Endodermal cell (in vitro differentiated cells): ENCODE data around the gene TAF5L. TPM values are rescaled to one million over a fixed set of nuclear protein-coding genes. Genes with fewer than 3 reads are reported as not detected.

Source experiments
- DNase-seq: peaks from one replicate; pipeline ENCODE4 v3.0.0-alpha.2; 2017
- H3K27ac ChIP-seq: 2 replicates; pipeline ENCODE4 v1.5.1; 2013; ENCODE audit warnings: mild to moderate bottlenecking, low read depth, low read length, moderate library complexity
- H3K27me3 ChIP-seq: 2 replicates; pipeline ENCODE4 v1.6.1; 2013; ENCODE audit warnings: mild to moderate bottlenecking, low read length, moderate library complexity; ENCODE audit not compliant: insufficient read depth, control insufficient read depth, poor library complexity, severe bottlenecking
- H3K36me3 ChIP-seq: 2 replicates; pipeline ENCODE4 v1.7.0; 2013; ENCODE audit warnings: mild to moderate bottlenecking, low read length, moderate library complexity; ENCODE audit not compliant: control insufficient read depth, insufficient read depth
- H3K4me1 ChIP-seq: one replicate; pipeline ENCODE4 v1.7.0; 2013; ENCODE audit warnings: low read length; ENCODE audit not compliant: control insufficient read depth, insufficient read depth
- H3K4me3 ChIP-seq: 2 replicates; pipeline ENCODE4 v1.5.1; 2013; ENCODE audit warnings: mild to moderate bottlenecking, low read length, moderate library complexity
- H3K9ac ChIP-seq: 2 replicates; pipeline ENCODE4 v1.6.1; 2013; ENCODE audit warnings: mild to moderate bottlenecking, low read length, moderate library complexity; ENCODE audit not compliant: poor library complexity, severe bottlenecking; ENCODE audit errors: extremely low read depth
- H3K9me3 ChIP-seq: 2 replicates; pipeline ENCODE4 v1.6.1; 2013; ENCODE audit warnings: mild to moderate bottlenecking, low read length, moderate library complexity; ENCODE audit not compliant: control insufficient read depth
- H3K27ac Mint-ChIP-seq: 2 replicates; pipeline ENCODE4 v1.8.0; 2020; ENCODE audit warnings: mixed read lengths
- H3K27me3 Mint-ChIP-seq: 2 replicates; pipeline ENCODE4 v1.8.0; 2021; ENCODE audit warnings: mild to moderate bottlenecking, mixed read lengths; ENCODE audit not compliant: insufficient read depth
- H3K36me3 Mint-ChIP-seq: 2 replicates; pipeline ENCODE4 v1.8.0; 2020; ENCODE audit warnings: low read depth, mixed read lengths
- H3K4me1 Mint-ChIP-seq: 2 replicates; pipeline ENCODE4 v1.8.0; 2020; ENCODE audit warnings: mixed read lengths
- H3K4me3 Mint-ChIP-seq: 2 replicates; pipeline ENCODE4 v1.8.0; 2020; ENCODE audit warnings: mild to moderate bottlenecking, moderate library complexity, mixed read lengths
- H3K9me3 Mint-ChIP-seq: 2 replicates; pipeline ENCODE4 v1.8.0; 2020; ENCODE audit warnings: mild to moderate bottlenecking, mixed read lengths
- WGBS, 2 experiments: methylation state at CpG; one replicate each; pipeline versions ENCODE4 v1.1.5 to v1.1.7; 2013; ENCODE audit warnings: missing lambda C conversion rate in 2 of 2, mixed read lengths in 1 of 2; ENCODE audit not compliant: insufficient coverage in 1 of 2, insufficient read length in 1 of 2; 5-methylcytosine and 5-hydroxymethylcytosine counted together
- total RNA-seq, 2 donors: library from RNA; stranded (reverse); fragmentation: NEBNext Ultra II Directional in 1 of 2; extraction: Animal tissue kit (Norgen Biotek cat#: 25700) in 1 of 2; gene quantifications; 2 replicates in 1 of 2; 3 replicates in 1 of 2; pipeline ENCODE4 v1.2.1, GENCODE V29; 2021
- TF ChIP-seq, protein P1 (sequence below): fragments of 200-600 bp; sonication (generic); conservative IDR thresholded peaks from 2 replicates; pipeline ENCODE4 v1.5.0; 2021; ENCODE audit warnings: antibody characterized with exemption, mild to moderate bottlenecking

The TAF5L gene
- total RNA-seq, 2 donors from 2014 or later = 13.1 to 17.7 TPM

DNA sequence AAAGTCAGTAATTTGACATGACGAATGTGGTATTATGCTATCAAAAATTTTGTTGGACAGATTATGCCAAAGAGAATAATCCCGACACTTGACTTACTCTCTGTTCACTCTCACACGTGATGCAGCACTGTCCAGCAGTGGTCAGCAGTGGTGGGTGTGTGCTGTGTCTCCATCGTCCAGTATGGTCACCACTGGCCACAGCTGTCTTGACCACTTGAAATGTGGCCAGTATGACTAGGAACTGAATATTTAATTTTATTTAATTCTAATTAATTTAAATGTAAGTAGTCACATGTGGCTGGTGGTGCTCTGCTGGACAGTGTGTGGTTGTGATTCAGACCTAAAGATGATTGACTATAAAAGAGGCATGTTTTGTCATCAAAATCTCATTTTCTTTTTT, 24.1 kb upstream of the TAF5L start:
- H3K27me3 Mint-ChIP-seq = no peaks in the 10 kb centered on the region
- H3K27ac Mint-ChIP-seq = no peak overlapping the region
- no peaks in the 10 kb centered on the region for H3K9me3 Mint-ChIP-seq
- Histone ChIP-seq H3K27ac (no peak overlapping the region), H3K27me3 (no peaks in the 10 kb centered on the region), H3K9me3 (no peaks in the 10 kb centered on the region), H3K9ac (no peak overlapping the region), H3K36me3 (peaks cover 90% of the 10 kb centered on the region), H3K4me1 (no peaks in the 10 kb centered on the region), H3K4me3 (no peak overlapping the region)
- H3K36me3 Mint-ChIP-seq = peaks cover 65% of the 10 kb centered on the region
- H3K4me3 Mint-ChIP-seq = no peak overlapping the region
- TF ChIP-seq, protein P1, sequence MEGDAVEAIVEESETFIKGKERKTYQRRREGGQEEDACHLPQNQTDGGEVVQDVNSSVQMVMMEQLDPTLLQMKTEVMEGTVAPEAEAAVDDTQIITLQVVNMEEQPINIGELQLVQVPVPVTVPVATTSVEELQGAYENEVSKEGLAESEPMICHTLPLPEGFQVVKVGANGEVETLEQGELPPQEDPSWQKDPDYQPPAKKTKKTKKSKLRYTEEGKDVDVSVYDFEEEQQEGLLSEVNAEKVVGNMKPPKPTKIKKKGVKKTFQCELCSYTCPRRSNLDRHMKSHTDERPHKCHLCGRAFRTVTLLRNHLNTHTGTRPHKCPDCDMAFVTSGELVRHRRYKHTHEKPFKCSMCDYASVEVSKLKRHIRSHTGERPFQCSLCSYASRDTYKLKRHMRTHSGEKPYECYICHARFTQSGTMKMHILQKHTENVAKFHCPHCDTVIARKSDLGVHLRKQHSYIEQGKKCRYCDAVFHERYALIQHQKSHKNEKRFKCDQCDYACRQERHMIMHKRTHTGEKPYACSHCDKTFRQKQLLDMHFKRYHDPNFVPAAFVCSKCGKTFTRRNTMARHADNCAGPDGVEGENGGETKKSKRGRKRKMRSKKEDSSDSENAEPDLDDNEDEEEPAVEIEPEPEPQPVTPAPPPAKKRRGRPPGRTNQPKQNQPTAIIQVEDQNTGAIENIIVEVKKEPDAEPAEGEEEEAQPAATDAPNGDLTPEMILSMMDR = no peak
- H3K4me1 Mint-ChIP-seq = no peaks in the 10 kb centered on the region
- 92 to 100% methylated on average over 3 to 4 of the region's 4 CpGs for WGBS, 2 experiments
- no peak for DNase-seq

DNA sequence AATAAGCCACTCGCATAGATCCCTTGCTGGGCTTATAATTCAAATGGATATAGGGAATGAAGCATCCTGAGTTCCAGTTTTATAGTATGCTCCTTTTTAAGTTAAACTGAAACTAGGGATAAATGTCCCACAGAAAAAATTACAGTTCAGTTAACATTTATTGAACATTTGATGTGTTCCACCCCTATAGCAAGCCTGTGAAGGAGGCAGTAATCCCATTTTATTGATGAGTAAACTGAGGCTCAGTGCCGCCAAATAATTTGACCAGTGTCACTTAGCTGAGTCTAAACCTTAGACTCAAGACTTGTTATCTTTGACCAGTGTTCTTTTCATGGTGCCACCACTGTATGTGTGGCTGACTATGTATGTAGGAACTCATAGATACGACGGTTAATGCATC, 22.5 kb upstream of the TAF5L start:
- no peaks in the 10 kb centered on the region for H3K4me1 Mint-ChIP-seq
- no peak overlapping the region for H3K27ac Mint-ChIP-seq
- H3K9ac ChIP-seq = no peak overlapping the region
- H3K4me1 ChIP-seq = no peaks in the 10 kb centered on the region
- H3K4me3 ChIP-seq = no peak overlapping the region
- DNase-seq = no peak
- TF ChIP-seq, protein P1 = no peak
- no peaks in the 10 kb centered on the region for H3K9me3 Mint-ChIP-seq
- no peaks in the 10 kb centered on the region for H3K27me3 Mint-ChIP-seq
- H3K36me3 Mint-ChIP-seq = peaks cover 64% of the 10 kb centered on the region
- no peak overlapping the region for H3K4me3 Mint-ChIP-seq
- no peaks in the 10 kb centered on the region for H3K27me3 ChIP-seq
- no peaks in the 10 kb centered on the region for H3K9me3 ChIP-seq
- H3K27ac ChIP-seq = no peak overlapping the region
- WGBS, 2 experiments = 98 to 100% methylated on average over 2 to 4 of the region's 4 CpGs
- peaks cover 87% of the 10 kb centered on the region for H3K36me3 ChIP-seq

DNA sequence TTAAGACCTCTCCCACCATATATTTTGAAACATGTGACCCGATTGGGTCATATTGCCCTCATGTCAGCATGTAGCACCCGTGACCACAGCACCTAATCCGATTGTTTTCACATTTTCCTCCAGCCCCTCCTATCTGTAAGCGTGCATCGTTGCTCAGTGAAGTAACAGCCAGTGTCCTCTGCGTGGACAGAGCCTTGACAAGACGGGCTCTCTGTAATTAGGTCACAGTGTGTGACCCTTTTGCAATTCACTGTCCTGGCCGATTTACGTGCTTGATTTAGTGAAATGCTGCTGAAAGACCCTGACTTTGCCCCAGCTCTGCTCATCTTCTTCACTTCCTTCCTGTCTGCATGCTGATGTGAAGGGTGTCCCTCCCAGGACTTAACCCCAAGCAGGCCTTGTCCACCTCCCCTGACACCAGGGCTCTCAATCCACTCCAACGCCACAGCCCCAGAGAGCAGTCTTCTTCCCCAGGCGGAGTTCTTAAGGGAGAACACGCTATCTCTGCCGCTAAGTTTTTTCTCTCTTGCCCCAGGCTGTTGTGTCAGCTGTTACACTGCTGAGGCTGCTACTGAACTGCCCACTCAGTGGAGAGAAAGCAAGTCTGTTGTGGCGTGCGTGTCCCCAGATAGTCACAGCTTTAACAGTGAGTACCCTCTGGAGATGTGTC, 19.5 kb upstream of the TAF5L start:
- Mint-ChIP-seq H3K27ac (no peak overlapping the region), H3K27me3 (no peaks in the 10 kb centered on the region), H3K4me3 (no peak overlapping the region), H3K9me3 (no peaks in the 10 kb centered on the region), H3K4me1 (no peaks in the 10 kb centered on the region), H3K36me3 (peaks cover 51% of the 10 kb centered on the region)
- H3K4me3 ChIP-seq = no peak overlapping the region
- peak; percentile 23 for DNase-seq
- no peak overlapping the region for H3K9ac ChIP-seq
- 93 to 96% methylated on average over 15 of the region's 15 CpGs for WGBS, 2 experiments
- H3K9me3 ChIP-seq = no peaks in the 10 kb centered on the region
- H3K27ac ChIP-seq = no peak overlapping the region
- no peaks in the 10 kb centered on the region for H3K27me3 ChIP-seq
- H3K36me3 ChIP-seq = peaks cover 67% of the 10 kb centered on the region
- TF ChIP-seq, protein P1 = no peak
- no peaks in the 10 kb centered on the region for H3K4me1 ChIP-seq
